ENCODE data around the gene DDX39A. TPM values are rescaled to one million over a fixed set of nuclear protein-coding genes. Genes with fewer than 3 reads are reported as not detected.
A peak's percentile ranks its signal among the peaks of the same experiment; 100 is the strongest.

Gene DDX39A
- total RNA-seq, 1 donor from 2014 or later = 210 TPM

DNA sequence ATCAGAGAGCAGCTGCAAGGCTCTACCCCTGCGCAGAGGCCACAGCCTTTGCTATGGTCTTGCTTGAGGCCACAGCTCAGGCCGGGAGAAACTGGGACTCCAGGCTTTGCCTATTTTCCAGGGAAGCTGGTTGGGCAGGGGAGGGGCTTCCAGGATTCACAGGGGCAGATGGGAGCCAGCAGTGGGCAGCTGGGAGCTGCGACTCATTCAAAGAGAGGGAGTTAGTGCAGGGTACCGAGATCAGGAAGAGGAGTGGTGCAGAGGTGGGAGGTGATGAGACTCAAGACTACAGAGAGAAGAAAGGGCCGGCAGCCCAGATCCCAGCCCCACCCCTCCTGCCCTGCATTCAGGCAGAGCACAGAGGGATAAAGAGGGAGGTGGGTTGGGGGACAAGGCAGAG is 25.8 kb downstream of the DDX39A start:
- CTCF ChIA-PET = no interaction called here
- H3K27ac Mint-ChIP-seq = no peak overlapping the region

DNA sequence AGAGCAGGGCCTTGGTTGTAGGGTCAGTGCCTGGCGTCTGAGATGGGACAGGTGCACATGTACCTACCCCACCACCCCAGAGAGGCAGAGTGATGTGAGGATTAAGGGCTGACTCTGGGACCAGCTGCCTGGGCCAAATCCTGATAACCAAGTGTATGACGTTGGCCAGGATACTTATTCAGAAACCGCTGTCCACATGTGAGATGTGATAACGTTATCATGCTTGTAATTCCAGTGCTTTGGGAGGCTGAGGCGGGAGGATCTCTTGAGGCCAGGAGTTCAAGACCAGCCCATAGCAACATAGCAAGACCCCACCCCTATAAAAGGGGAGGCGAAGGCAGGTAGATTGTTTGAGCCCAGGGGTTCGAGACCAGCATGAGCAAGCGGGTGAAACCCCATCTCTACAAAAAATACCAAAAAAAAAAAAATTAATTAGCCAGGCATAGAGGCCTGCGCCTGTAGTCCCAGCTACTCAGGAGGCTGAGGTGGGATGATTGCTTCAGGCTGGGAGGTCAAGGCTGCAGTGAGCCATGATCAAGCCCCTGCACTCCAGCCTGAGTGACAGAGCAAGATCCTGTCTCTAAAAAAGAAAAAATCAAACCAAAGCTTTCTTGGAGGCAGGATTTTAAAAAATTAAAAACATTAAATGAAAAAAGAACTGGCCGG is 27.9 kb downstream of the DDX39A start:
- DNase-seq (no peak), ATAC-seq (ENCODE audit: low read depth) (no peak)
- no peak overlapping the region for H3K4me3 Mint-ChIP-seq
- ChIA-PET CTCF (no interaction called here), POLR2A (interaction anchor here (0.6 to 0.9 kb wide), 3 partner anchors 9 to 76 kb away, joined by 3 read pairs; no protein-coding TSS in a partner anchor)
- no peak overlapping the region for H3K27ac Mint-ChIP-seq
- H3K4me1 Mint-ChIP-seq = no peaks in the 10 kb centered on the region
- H3K9me3 Mint-ChIP-seq = no peaks in the 10 kb centered on the region
- TF ChIP-seq, protein P1, sequence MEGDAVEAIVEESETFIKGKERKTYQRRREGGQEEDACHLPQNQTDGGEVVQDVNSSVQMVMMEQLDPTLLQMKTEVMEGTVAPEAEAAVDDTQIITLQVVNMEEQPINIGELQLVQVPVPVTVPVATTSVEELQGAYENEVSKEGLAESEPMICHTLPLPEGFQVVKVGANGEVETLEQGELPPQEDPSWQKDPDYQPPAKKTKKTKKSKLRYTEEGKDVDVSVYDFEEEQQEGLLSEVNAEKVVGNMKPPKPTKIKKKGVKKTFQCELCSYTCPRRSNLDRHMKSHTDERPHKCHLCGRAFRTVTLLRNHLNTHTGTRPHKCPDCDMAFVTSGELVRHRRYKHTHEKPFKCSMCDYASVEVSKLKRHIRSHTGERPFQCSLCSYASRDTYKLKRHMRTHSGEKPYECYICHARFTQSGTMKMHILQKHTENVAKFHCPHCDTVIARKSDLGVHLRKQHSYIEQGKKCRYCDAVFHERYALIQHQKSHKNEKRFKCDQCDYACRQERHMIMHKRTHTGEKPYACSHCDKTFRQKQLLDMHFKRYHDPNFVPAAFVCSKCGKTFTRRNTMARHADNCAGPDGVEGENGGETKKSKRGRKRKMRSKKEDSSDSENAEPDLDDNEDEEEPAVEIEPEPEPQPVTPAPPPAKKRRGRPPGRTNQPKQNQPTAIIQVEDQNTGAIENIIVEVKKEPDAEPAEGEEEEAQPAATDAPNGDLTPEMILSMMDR (IDR thresholded peaks at IDR 0.05) = no peak
- peaks cover 78% of the 10 kb centered on the region for H3K36me3 Mint-ChIP-seq (ENCODE audit: low read depth)
- no peaks in the 10 kb centered on the region for H3K27me3 Mint-ChIP-seq
- intact Hi-C loops (cut with micrococcal nuclease) = no loop called here

More for the DNA sequence above, 25.8 kb downstream of the DDX39A start:
- no peaks in the 10 kb centered on the region for H3K4me1 Mint-ChIP-seq
- intact Hi-C loops (cut with micrococcal nuclease) = no loop called here
- H3K36me3 Mint-ChIP-seq (ENCODE audit: low read depth) = peaks cover 87% of the 10 kb centered on the region
- H3K4me3 Mint-ChIP-seq = no peak overlapping the region
- ATAC-seq (ENCODE audit: low read depth) = no peak
- DNase-seq = no peak
- POLR2A ChIA-PET = interaction anchor here (0.6 to 1.0 kb wide), 4 partner anchors 10 to 31 kb away, joined by 3 to 7 read pairs (median 4); no protein-coding TSS in a partner anchor
- no peaks in the 10 kb centered on the region for H3K27me3 Mint-ChIP-seq
- TF ChIP-seq, protein P1 (IDR thresholded peaks at IDR 0.05) = no peak
- H3K9me3 Mint-ChIP-seq = no peaks in the 10 kb centered on the region

DNA sequence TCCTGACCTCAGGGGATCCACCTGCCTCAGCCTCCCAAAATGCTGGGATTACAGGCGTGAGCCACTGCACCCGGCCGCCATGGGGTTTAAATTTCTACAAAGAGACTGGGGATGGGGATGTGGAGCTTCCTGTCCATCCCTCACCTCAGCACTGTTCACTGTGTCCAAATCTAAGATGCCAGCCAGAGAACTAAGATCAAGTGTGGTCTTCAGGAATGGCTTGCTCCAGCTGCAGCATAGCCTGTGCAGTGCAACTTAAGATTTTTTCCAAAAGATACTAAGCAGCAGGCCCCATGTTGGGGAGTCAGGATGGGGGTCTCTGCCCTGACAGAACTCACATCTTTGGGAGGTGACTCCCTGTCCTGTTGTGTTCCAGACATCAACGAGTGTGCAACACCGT is 28.6 kb downstream of the DDX39A start:
- POLR2A ChIA-PET = no interaction called here
- CTCF ChIA-PET = no interaction called here
- ATAC-seq (ENCODE audit: low read depth) (no peak), DNase-seq (no peak)
- Mint-ChIP-seq H3K27ac (no peak overlapping the region), H3K4me3 (no peak overlapping the region), H3K27me3 (no peaks in the 10 kb centered on the region), H3K9me3 (no peaks in the 10 kb centered on the region), H3K4me1 (peaks cover 2% of the 10 kb centered on the region), H3K36me3 (ENCODE audit: low read depth) (peaks cover 73% of the 10 kb centered on the region)
- TF ChIP-seq, protein P1 (IDR thresholded peaks at IDR 0.05) = no peak
- intact Hi-C loops (cut with micrococcal nuclease) = no loop called here

DNA sequence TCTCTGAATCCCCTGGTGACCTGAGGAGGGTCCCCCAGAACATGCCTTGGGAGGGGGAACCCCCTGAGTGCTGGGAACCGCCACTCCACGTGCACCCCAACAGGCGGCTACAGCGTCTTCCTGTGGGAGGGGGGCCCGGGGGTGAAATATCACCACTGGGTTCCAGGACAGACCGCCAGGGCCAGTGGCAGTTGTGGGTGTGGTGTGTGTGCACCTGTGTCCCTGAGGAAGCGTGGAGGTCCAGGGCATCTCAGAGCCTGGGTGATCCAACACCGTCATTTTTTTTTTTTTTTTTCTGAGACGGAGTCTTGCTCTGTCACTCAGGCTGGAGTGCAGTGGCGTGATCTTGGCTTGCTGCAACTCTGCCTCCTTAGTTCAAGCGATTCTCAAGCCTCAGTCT is 33.6 kb downstream of the DDX39A start:
- H3K36me3 Mint-ChIP-seq (ENCODE audit: low read depth) = peaks cover 38% of the 10 kb centered on the region
- H3K27ac Mint-ChIP-seq = peak overlapping the region; percentile 93
- DNase-seq (no peak), ATAC-seq (ENCODE audit: low read depth) (no peak)
- peak overlapping the region; percentile 93 for H3K4me3 Mint-ChIP-seq
- CTCF ChIA-PET = no interaction called here
- H3K4me1 Mint-ChIP-seq = peaks cover 40% of the 10 kb centered on the region
- intact Hi-C loops (cut with micrococcal nuclease) = no loop called here
- TF ChIP-seq, protein P1 (IDR thresholded peaks at IDR 0.05) = no peak
- POLR2A ChIA-PET = interaction anchor here (0.6 to 9.7 kb wide), 8 partner anchors 15 to 546 kb away, joined by 3 to 342 read pairs (median 4); no protein-coding TSS in a partner anchor
- H3K9me3 Mint-ChIP-seq = no peaks in the 10 kb centered on the region
- no peaks in the 10 kb centered on the region for H3K27me3 Mint-ChIP-seq

DNA sequence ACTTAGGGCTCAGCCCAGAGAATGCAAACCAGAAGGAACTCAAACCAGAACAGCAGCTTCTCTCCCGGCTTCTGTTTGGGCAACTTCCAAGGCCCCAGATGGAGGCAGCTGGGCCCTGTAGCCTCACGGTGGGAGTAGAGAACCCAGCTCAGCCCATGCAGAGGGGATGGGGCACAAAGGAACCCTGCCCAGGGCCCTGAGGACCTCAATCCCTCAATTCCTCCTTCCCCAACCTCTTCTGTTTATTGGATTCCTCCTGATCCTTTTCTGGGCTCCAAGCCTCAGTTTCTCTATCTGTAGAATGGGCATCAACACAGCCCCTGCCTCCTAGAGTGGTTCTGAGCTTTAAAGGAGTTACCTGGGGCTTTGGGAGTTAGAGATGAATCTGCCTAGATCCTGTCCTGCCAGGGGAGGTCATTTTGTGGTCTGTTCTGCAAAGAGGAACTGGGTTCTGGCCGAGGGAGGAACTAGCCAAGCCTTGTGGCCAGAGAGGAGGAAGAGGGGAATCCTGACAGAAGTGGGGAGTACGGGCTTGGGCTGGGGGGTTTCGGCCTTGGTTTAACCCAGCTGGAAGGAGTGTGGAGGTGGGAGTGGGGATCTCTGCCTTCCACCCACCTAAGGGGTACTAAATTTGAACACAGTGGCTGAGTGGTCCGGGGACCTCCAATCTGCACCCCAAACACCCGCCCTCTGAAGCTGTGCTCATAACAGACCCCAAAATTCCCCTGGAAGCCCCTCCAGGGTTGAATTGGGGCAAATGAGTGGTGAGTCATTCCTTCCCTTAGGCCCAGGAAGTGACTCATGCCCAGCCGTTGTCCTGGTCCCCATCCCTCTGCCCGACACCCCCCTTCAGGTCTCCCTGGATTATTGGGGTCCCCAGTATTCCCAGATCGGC is 35.2 kb downstream of the DDX39A start:
- Mint-ChIP-seq H3K9me3 (no peaks in the 10 kb centered on the region), H3K27ac (peak overlapping the region; percentile 93), H3K4me1 (peaks cover 54% of the 10 kb centered on the region), H3K27me3 (no peaks in the 10 kb centered on the region), H3K36me3 (ENCODE audit: low read depth) (peaks cover 28% of the 10 kb centered on the region), H3K4me3 (peak overlapping the region; percentile 93)
- intact Hi-C loops (cut with micrococcal nuclease) = loop anchor here (1.0 kb wide), 4 partner anchors 9 to 35 kb away; partner anchors contain the start of gene DDX39A
- DNase-seq = peak; percentile 55
- CTCF ChIA-PET = interaction anchor here (0.6 to 1.8 kb wide), 8 partner anchors 20 to 88 kb away, joined by 3 to 7 read pairs (median 4); no protein-coding TSS in a partner anchor
- ATAC-seq (ENCODE audit: low read depth) = peak; percentile 25
- TF ChIP-seq, protein P1 (IDR thresholded peaks at IDR 0.05) = no peak
- POLR2A ChIA-PET = interaction anchor here (0.6 to 9.7 kb wide), 9 partner anchors 9 to 1907 kb away, joined by 3 to 342 read pairs (median 8); partner anchors contain the start of gene IL27RA

Data from activated B cell treated with CpG ODN at 0.5 μM for 24 hours (primary cell).